A549 (cell line): ENCODE results near the gene SERPINI1. TPM values are rescaled to one million over a fixed set of nuclear protein-coding genes. Genes with fewer than 3 reads are reported as not detected.

Experiments used
- ATAC-seq, 2 experiments: fragments of 200-7000 bp in 1 of 2; fragments of >200 bp in 1 of 2; cut with Nextera tagmentation in 1 of 2; cut with Tn5 transposase in 1 of 2; 3 replicates each; pipeline versions ENCODE4 v1.8.0 to v1.9.1; 2018 to 2020; ENCODE audit warnings: mild to moderate bottlenecking in 1 of 2, moderate library complexity in 1 of 2
- CTCF ChIA-PET: fragments of 300-600 bp; sonication (Branson Sonifier 250); formaldehyde crosslinking; extraction: SDS; loops from one replicate; lab custom pipeline; 2021; ENCODE audit warnings: antibody characterized with exemption, inconsistent platforms; lab: Yijun Ruan, JAX
- POLR2A ChIA-PET: fragments of 350-600 bp; formaldehyde crosslinking; extraction: SDS; loops from one replicate; lab custom pipeline; 2021; ENCODE audit warnings: antibody characterized with exemption, inconsistent platforms; lab: Yijun Ruan, JAX
- DNase-seq, 2 experiments: peaks; one replicate each; pipeline versions ENCODE4 v3.0.0 to v3.0.0-alpha.2; 2011 to 2016; ENCODE audit warnings: low read depth in 1 of 2, low spot score in 1 of 2
- FAIRE-seq: peaks from 2 replicates; lab custom pipeline; 2011; peaks lifted over from hg19 to GRCh38; lab: Jason Lieb, UNC
- H3K27ac ChIP-seq, 2 experiments: fragments of >200 bp; sonication (Bioruptor Twin); formaldehyde crosslinking; 3 replicates each; pipeline ENCODE4 v1.5.1; 2016 to 2017
- H3K4me1 ChIP-seq: fragments of >200 bp; sonication (Bioruptor Twin); formaldehyde crosslinking; 3 replicates; pipeline ENCODE4 v1.6.1; 2016
- H3K4me2 ChIP-seq: fragments of >200 bp; sonication (Bioruptor Twin); formaldehyde crosslinking; 3 replicates; pipeline ENCODE4 v1.6.1; 2016
- H3K4me3 ChIP-seq: fragments of >200 bp; sonication (Bioruptor Twin); formaldehyde crosslinking; 3 replicates; pipeline ENCODE4 v1.5.1; 2016
- H3K9me3 ChIP-seq: fragments of >200 bp; sonication (Bioruptor Twin); formaldehyde crosslinking; 3 replicates; pipeline ENCODE4 v1.6.1; 2016
- BHLHE40 ChIP-seq: IDR thresholded peaks from 2 replicates; pipeline ENCODE4 v1.6.1; 2012; ENCODE audit warnings: low read depth, low read length, inconsistent platforms
- CHD2 ChIP-seq: fragments of 150-350 bp; IDR thresholded peaks from 2 replicates; pipeline ENCODE4 v1.6.1; 2014; ENCODE audit warnings: low read length; ENCODE audit not compliant: partially characterized antibody
- FOSB ChIP-seq: fragments of 250-450 bp; sonication (Bioruptor Pico); IDR thresholded peaks from 2 replicates; pipeline ENCODE4 v1.5.0; 2020; ENCODE audit warnings: mild to moderate bottlenecking, moderate library complexity
- FOSL2 ChIP-seq, 2 experiments: fragments of 450-650 bp in 1 of 2; fragments of >200 bp in 1 of 2; sonication (Bioruptor Twin) in 1 of 2; formaldehyde crosslinking; IDR thresholded peaks; 2 replicates each; pipeline versions ENCODE4 v1.5.0 to v1.6.1; 2016 to 2020; ENCODE audit warnings: mild to moderate bottlenecking in 1 of 2, moderate library complexity in 1 of 2
- FOXS1 ChIP-seq: fragments of 250-450 bp; sonication (Bioruptor Pico); IDR thresholded peaks from 2 replicates; pipeline ENCODE4 v1.5.0; 2020; ENCODE audit warnings: mild to moderate bottlenecking, moderate library complexity
- GATA3 ChIP-seq: IDR thresholded peaks from 2 replicates; pipeline ENCODE4 v1.6.1; 2012; ENCODE audit warnings: borderline replicate concordance
- HDAC2 ChIP-seq: fragments of 200-600 bp; sonication (generic); IDR thresholded peaks from 2 replicates; pipeline ENCODE4 v1.6.1; 2016
- HOXB13 ChIP-seq: fragments of 250-450 bp; sonication (Bioruptor Pico); IDR thresholded peaks from 2 replicates; pipeline ENCODE4 v1.5.0; 2020; ENCODE audit warnings: low read depth, mild to moderate bottlenecking, moderate library complexity
- HOXB5 ChIP-seq: fragments of 250-450 bp; sonication (Bioruptor Pico); IDR thresholded peaks from 2 replicates; pipeline ENCODE4 v1.5.0; 2020; ENCODE audit warnings: mild to moderate bottlenecking, moderate library complexity
- JUN ChIP-seq, 2 experiments: fragments of >200 bp; sonication (Bioruptor Twin); formaldehyde crosslinking; IDR thresholded peaks; 2 replicates in 1 of 2; 3 replicates in 1 of 2; pipeline ENCODE4 v1.6.1; 2016 to 2017
- JUNB ChIP-seq: fragments of >200 bp; sonication (Bioruptor Twin); formaldehyde crosslinking; IDR thresholded peaks from 2 replicates; pipeline ENCODE4 v1.6.1; 2016
- KDM1A ChIP-seq: fragments of 200-600 bp; sonication (generic); IDR thresholded peaks from 2 replicates; pipeline ENCODE4 v1.6.1; 2016; ENCODE audit warnings: low read depth, mild to moderate bottlenecking
- KDM5A ChIP-seq: fragments of 200-600 bp; sonication (generic); IDR thresholded peaks from 2 replicates; pipeline ENCODE4 v1.6.1; 2016; ENCODE audit warnings: antibody characterized with exemption, mild to moderate bottlenecking
- MAX ChIP-seq: IDR thresholded peaks from 2 replicates; pipeline ENCODE4 v1.6.1; 2012
- MYC ChIP-seq: IDR thresholded peaks from 2 replicates; pipeline ENCODE4 v1.6.1; 2012; ENCODE audit warnings: mild to moderate bottlenecking, inconsistent platforms, low read length, improper control_type of control experiment, borderline replicate concordance
- NPAS2 ChIP-seq: fragments of 250-450 bp; sonication (Bioruptor Pico); IDR thresholded peaks from 2 replicates; pipeline ENCODE4 v1.8.0; 2022; ENCODE audit warnings: mild to moderate bottlenecking, moderate library complexity, borderline replicate concordance
- POLR2A ChIP-seq: IDR thresholded peaks from 2 replicates; pipeline ENCODE4 v1.6.1; 2012; ENCODE audit warnings: mild to moderate bottlenecking, low read length
- POLR2AphosphoS2 ChIP-seq: conservative IDR thresholded peaks from 2 replicates; pipeline ENCODE4 v1.6.1; 2012; ENCODE audit warnings: low read length, improper control_type of control experiment, inconsistent platforms
- RARB ChIP-seq: fragments of 250-450 bp; sonication (Bioruptor Pico); IDR thresholded peaks from 2 replicates; pipeline ENCODE4 v1.8.0; 2021; ENCODE audit warnings: mild to moderate bottlenecking, moderate library complexity
- RNF2 ChIP-seq: fragments of 200-600 bp; sonication (generic); IDR thresholded peaks from 2 replicates; pipeline ENCODE4 v1.6.1; 2016; ENCODE audit warnings: low read depth, mild to moderate bottlenecking, antibody characterized with exemption, moderate library complexity, borderline replicate concordance
- TFCP2L1 ChIP-seq: fragments of 250-450 bp; sonication (Bioruptor Pico); IDR thresholded peaks from 2 replicates; pipeline ENCODE4 v1.5.0; 2021; ENCODE audit warnings: mild to moderate bottlenecking
- ZFP36 ChIP-seq: fragments of 450-650 bp; IDR thresholded peaks from 2 replicates; pipeline ENCODE4 v1.6.1; 2014; ENCODE audit warnings: borderline replicate concordance; ENCODE audit not compliant: partially characterized antibody
- ZSCAN20 ChIP-seq: fragments of 250-450 bp; sonication (Bioruptor Pico); IDR thresholded peaks from 2 replicates; pipeline ENCODE4 v1.8.0; 2022; ENCODE audit warnings: mild to moderate bottlenecking, moderate library complexity
- WGBS: methylation state at CpG from one replicate; pipeline ENCODE4 v1.1.6; 2017; ENCODE audit errors: missing lambda C conversion rate; 5-methylcytosine and 5-hydroxymethylcytosine counted together
- polyA plus RNA-seq, 4 experiments: library from polyadenylated mRNA; depleted of rRNA in 3 of 4; stranded (reverse); fragments of >200 nt; fragmentation: RNase III in 1 of 4; extraction: RNeasy Plus Mini Kit Qiagen cat#74134 plus additional on column Dnase treatment in 1 of 4; gene quantifications; 2 replicates in 3 of 4; 3 replicates in 1 of 4; pipeline ENCODE4 v1.2.3, GENCODE V29; 2011 to 2017
- TF ChIP-seq, protein P1 (sequence below): IDR thresholded peaks from 2 replicates; pipeline ENCODE4 v1.6.1; 2012
- TF ChIP-seq, protein P2 (sequence below): fragments of >200 bp; sonication (Bioruptor Twin); formaldehyde crosslinking; IDR thresholded peaks from 2 replicates; pipeline ENCODE4 v1.6.1; 2016
- TF ChIP-seq, protein P3 (sequence below): fragments of >200 bp; sonication (Bioruptor Twin); formaldehyde crosslinking; IDR thresholded peaks from 3 replicates; pipeline ENCODE4 v1.6.1; 2016

Gene SERPINI1
- polyA plus RNA-seq, 2 of the 4 experiments (the other 2 are of a cell fraction), result 6.5 to 10.2 TPM

DNA sequence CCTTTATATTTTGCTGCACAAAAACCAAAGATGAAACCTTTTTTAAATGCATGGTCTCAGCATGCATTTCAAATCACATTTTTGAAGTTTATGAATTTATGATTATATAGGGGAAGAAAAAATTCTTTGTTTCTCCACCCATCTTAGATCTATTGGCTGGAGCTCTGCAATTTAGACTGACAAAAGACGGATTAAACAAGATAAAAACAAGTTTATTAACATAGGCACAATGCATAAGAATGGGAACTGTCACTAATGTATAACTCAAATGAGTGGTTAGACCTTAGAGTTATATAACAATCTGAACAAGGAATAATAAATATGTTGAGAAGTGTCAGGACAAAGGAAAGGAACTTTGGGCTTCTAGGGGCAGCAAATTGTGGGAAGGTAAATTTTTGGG lies 132.5 kb downstream of the SERPINI1 start:
- no peak overlapping the region for H3K27ac ChIP-seq
- H3K4me3 ChIP-seq, result no peak overlapping the region
- peaks cover 12% of the 10 kb centered on the region for H3K4me1 ChIP-seq
- H3K4me2 ChIP-seq, result no peak overlapping the region
- TF ChIP-seq RARB (CRISPR knock-in tag), result no peak
- no peak for TF ChIP-seq RNF2
- no peak for TF ChIP-seq CHD2
- TF ChIP-seq, protein P1, sequence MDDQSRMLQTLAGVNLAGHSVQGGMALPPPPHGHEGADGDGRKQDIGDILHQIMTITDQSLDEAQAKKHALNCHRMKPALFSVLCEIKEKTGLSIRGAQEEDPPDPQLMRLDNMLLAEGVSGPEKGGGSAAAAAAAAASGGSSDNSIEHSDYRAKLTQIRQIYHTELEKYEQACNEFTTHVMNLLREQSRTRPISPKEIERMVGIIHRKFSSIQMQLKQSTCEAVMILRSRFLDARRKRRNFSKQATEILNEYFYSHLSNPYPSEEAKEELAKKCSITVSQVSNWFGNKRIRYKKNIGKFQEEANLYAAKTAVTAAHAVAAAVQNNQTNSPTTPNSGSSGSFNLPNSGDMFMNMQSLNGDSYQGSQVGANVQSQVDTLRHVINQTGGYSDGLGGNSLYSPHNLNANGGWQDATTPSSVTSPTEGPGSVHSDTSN, result no peak
- no peak for TF ChIP-seq JUN (IDR thresholded peaks at IDR 0.05)
- TF ChIP-seq POLR2AphosphoS2, result no peak
- TF ChIP-seq JUNB, result no peak
- TF ChIP-seq HOXB13 (CRISPR knock-in tag), result no peak
- TF ChIP-seq MAX, result no peak
- no peak for TF ChIP-seq FOXS1 (CRISPR knock-in tag)
- no peak for TF ChIP-seq FOSL2 (IDR thresholded peaks at IDR 0.05)
- no peak for TF ChIP-seq FOSL2 (CRISPR knock-in tag; IDR thresholded peaks at IDR 0.05)
- TF ChIP-seq KDM5A, result no peak
- no peak for TF ChIP-seq KDM1A
- TF ChIP-seq NPAS2 (CRISPR knock-in tag), result no peak
- no peak for TF ChIP-seq TFCP2L1 (CRISPR knock-in tag)
- no peak for TF ChIP-seq ZSCAN20 (CRISPR knock-in tag)
- TF ChIP-seq BHLHE40, result no peak
- no peak for TF ChIP-seq POLR2A
- TF ChIP-seq, protein P2, sequence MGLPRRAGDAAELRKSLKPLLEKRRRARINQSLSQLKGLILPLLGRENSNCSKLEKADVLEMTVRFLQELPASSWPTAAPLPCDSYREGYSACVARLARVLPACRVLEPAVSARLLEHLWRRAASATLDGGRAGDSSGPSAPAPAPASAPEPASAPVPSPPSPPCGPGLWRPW, result no peak
- TF ChIP-seq, all 56 proteins: peak for 0
- WGBS, result 55% methylated on average over 1 of the region's 1 CpG
- ChIA-PET POLR2A (no interaction called here), CTCF (no interaction called here)
- no peak for FAIRE-seq
- no peak for DNase-seq
- H3K9me3 ChIP-seq, result no peaks in the 10 kb centered on the region
- ATAC-seq, result no peak

- Histone ChIP-seq H3K4me1 (peaks cover 12% of the 10 kb centered on the region), H3K4me2 (no peak overlapping the region), H3K27ac (no peak overlapping the region), H3K4me3 (no peak overlapping the region), H3K9me3 (no peaks in the 10 kb centered on the region)
- WGBS, result 78% methylated on average over 4 of the region's 4 CpGs
- CTCF ChIA-PET, result no interaction called here
- TF ChIP-seq ZFP36 (no peak), HDAC2 (no peak), MYC (no peak), JUN (IDR thresholded peaks at IDR 0.05) (no peak), FOXS1 (CRISPR knock-in tag) (no peak), HOXB5 (CRISPR knock-in tag) (no peak), MAX (no peak), GATA3 (no peak), FOSB (no peak), ZSCAN20 (CRISPR knock-in tag) (no peak)
- TF ChIP-seq, protein P3, sequence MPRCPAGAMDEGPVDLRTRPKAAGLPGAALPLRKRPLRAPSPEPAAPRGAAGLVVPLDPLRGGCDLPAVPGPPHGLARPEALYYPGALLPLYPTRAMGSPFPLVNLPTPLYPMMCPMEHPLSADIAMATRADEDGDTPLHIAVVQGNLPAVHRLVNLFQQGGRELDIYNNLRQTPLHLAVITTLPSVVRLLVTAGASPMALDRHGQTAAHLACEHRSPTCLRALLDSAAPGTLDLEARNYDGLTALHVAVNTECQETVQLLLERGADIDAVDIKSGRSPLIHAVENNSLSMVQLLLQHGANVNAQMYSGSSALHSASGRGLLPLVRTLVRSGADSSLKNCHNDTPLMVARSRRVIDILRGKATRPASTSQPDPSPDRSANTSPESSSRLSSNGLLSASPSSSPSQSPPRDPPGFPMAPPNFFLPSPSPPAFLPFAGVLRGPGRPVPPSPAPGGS, result no peak
- no peak for FAIRE-seq
- no peak for ATAC-seq
- POLR2A ChIA-PET, result no interaction called here
- DNase-seq, result no peak
Measured at GRCh38 chr3:167870181-167870580, 134.7 kb downstream of the SERPINI1 start.
